ENCODE data around the gene WWC1. TPM values are rescaled to one million over a fixed set of nuclear protein-coding genes. Genes with fewer than 3 reads are reported as not detected.

WWC1 gene
- total RNA-seq, 2 experiments from 2014 or later = 1.0 to 1.3 TPM

DNA sequence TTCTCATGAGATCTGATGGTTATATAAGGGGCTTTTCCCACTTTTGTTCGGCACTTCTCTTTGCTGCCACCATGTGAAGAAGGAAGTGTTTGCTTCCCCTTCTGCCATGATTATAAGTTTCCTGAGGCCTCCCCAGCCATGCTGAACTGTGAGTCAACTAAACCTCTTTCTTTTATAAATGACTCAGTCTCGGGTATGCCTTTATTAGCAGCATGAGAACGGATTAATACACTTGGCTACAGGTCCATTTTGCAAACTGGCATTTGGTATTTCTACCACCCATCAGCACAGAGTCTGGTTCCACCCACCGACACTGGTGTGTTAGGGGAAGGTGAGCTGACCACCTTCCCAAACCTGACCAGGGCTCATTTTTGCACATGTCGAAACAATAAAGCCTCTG lies 146.9 kb downstream of the WWC1 start:
- Histone ChIP-seq H3K27ac (ENCODE audit: low read depth in 1 of 2, low read length in 2 of 2) (no peak overlapping the region), H3K36me3 (ENCODE audit: insufficient read depth, low read length) (no peaks in the 10 kb centered on the region), H3K4me1 (ENCODE audit: insufficient read depth, low read length) (no peaks in the 10 kb centered on the region), H3K9me3 (ENCODE audit: control insufficient read depth in 1 of 2, insufficient read depth in 1 of 2, low read length in 2 of 2) (no peaks in the 10 kb centered on the region), H3K27me3 (ENCODE audit: control insufficient read depth in 1 of 2, insufficient read depth in 2 of 2, low read length in 2 of 2) (no peaks in the 10 kb centered on the region), H3K4me3 (ENCODE audit: low read length) (no peak overlapping the region)
- no peaks in the 10 kb centered on the region for H3K36me3 Mint-ChIP-seq (ENCODE audit: low read depth)
- ChIA-PET POLR2A (no interaction called here), CTCF (no interaction called here)
- H3K9me3 Mint-ChIP-seq = no peaks in the 10 kb centered on the region
- H3K27me3 Mint-ChIP-seq = peaks cover 9% of the 10 kb centered on the region
- no peak for ATAC-seq (ENCODE audit: poor library complexity)
- DNase-seq = no peak
- H3K4me3 Mint-ChIP-seq = no peak overlapping the region
- intact Hi-C loops (cut with DNase I, micrococcal nuclease) = loop anchor here in 1 of 2 experiments (5.0 kb wide), 1 partner anchor 171 kb away; no protein-coding TSS in a partner anchor
- no peaks in the 10 kb centered on the region for H3K4me1 Mint-ChIP-seq (ENCODE audit: low read depth)
- H3K27ac Mint-ChIP-seq = no peak overlapping the region
- TF ChIP-seq, protein P1, sequence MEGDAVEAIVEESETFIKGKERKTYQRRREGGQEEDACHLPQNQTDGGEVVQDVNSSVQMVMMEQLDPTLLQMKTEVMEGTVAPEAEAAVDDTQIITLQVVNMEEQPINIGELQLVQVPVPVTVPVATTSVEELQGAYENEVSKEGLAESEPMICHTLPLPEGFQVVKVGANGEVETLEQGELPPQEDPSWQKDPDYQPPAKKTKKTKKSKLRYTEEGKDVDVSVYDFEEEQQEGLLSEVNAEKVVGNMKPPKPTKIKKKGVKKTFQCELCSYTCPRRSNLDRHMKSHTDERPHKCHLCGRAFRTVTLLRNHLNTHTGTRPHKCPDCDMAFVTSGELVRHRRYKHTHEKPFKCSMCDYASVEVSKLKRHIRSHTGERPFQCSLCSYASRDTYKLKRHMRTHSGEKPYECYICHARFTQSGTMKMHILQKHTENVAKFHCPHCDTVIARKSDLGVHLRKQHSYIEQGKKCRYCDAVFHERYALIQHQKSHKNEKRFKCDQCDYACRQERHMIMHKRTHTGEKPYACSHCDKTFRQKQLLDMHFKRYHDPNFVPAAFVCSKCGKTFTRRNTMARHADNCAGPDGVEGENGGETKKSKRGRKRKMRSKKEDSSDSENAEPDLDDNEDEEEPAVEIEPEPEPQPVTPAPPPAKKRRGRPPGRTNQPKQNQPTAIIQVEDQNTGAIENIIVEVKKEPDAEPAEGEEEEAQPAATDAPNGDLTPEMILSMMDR (IDR thresholded peaks at IDR 0.05) = no peak

DNA sequence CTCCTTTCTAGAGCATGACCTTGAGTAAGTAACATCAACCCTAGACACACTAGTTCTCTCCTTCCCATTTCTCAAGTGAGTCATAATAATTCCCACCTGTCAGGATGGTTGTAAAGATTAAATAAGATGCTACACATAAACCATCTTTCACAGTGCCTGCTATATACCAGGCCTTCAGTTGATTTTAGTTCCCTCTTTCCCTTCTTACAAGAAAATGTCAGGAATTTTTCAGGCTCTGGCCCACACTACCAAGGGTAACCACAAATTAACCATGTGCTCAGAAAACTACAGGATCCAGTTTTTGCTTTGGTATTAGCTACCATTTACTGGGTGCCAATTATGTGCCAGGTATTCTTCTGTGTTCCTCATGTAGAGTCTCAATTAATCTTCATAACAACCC lies 152.1 kb downstream of the WWC1 start:
- no peaks in the 10 kb centered on the region for H3K27me3 Mint-ChIP-seq
- intact Hi-C loops (cut with DNase I, micrococcal nuclease) = no loop called here
- Histone ChIP-seq H3K9me3 (ENCODE audit: control insufficient read depth in 1 of 2, insufficient read depth in 1 of 2, low read length in 2 of 2) (no peaks in the 10 kb centered on the region), H3K27ac (ENCODE audit: low read depth in 1 of 2, low read length in 2 of 2) (no peak overlapping the region), H3K27me3 (ENCODE audit: control insufficient read depth in 1 of 2, insufficient read depth in 2 of 2, low read length in 2 of 2) (no peaks in the 10 kb centered on the region), H3K36me3 (ENCODE audit: insufficient read depth, low read length) (no peaks in the 10 kb centered on the region), H3K4me3 (ENCODE audit: low read length) (no peak overlapping the region), H3K4me1 (ENCODE audit: insufficient read depth, low read length) (no peaks in the 10 kb centered on the region)
- no peaks in the 10 kb centered on the region for H3K4me1 Mint-ChIP-seq (ENCODE audit: low read depth)
- no peak for DNase-seq
- no peak for ATAC-seq (ENCODE audit: poor library complexity)
- no peaks in the 10 kb centered on the region for H3K36me3 Mint-ChIP-seq (ENCODE audit: low read depth)
- ChIA-PET POLR2A (no interaction called here), CTCF (no interaction called here)
- no peak overlapping the region for H3K4me3 Mint-ChIP-seq
- TF ChIP-seq, protein P1 (IDR thresholded peaks at IDR 0.05) = no peak
- no peak overlapping the region for H3K27ac Mint-ChIP-seq
- H3K9me3 Mint-ChIP-seq = no peaks in the 10 kb centered on the region

DNA sequence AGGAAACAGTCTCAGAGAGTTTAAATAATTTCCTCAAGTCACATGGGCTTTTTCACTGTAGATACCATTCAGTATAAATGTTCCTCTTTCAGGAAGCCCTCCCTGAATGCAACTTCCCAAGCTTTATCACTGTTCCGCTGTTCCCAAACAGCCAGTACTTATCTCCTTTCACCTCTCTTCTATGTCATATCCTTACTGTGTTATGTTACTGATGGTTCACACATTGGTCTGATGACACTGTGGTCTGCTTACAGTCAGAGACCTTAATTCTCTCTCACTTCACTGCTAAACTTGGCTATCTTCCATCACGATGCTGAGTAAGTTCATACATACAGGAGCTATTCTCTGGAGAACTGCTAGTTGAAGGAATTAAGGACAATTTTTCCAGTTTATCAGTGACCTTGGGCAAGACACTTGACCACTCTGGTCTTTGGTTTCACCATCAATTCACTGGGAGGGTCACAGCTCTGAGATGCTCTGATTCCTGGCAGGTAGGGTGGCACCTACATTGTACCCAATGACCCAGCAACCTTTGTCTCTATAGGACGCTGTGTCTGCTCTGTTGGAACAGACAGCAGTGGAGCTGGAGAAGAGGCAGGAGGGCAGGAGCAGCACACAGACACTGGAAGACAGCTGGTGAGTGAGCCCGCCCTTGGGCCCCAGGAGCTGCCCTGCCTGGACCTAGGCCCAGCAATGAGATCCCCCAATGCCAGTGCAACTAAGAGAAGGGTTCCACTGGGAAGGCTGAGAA lies 152.7 kb downstream of the WWC1 start:
- TF ChIP-seq, protein P1 (IDR thresholded peaks at IDR 0.05) = no peak
- no peaks in the 10 kb centered on the region for H3K9me3 ChIP-seq (ENCODE audit: control insufficient read depth in 1 of 2, insufficient read depth in 1 of 2, low read length in 2 of 2)
- H3K27me3 Mint-ChIP-seq = no peaks in the 10 kb centered on the region
- intact Hi-C loops (cut with DNase I, micrococcal nuclease) = no loop called here
- DNase-seq = no peak
- no peak for ATAC-seq (ENCODE audit: poor library complexity)
- ChIA-PET CTCF (no interaction called here), POLR2A (no interaction called here)
- H3K9me3 Mint-ChIP-seq = no peaks in the 10 kb centered on the region
- no peak overlapping the region for H3K4me3 Mint-ChIP-seq
- H3K36me3 ChIP-seq (ENCODE audit: insufficient read depth, low read length) = no peaks in the 10 kb centered on the region
- no peaks in the 10 kb centered on the region for H3K36me3 Mint-ChIP-seq (ENCODE audit: low read depth)
- no peaks in the 10 kb centered on the region for H3K4me1 ChIP-seq (ENCODE audit: insufficient read depth, low read length)
- H3K27ac Mint-ChIP-seq = no peak overlapping the region
- no peak overlapping the region for H3K4me3 ChIP-seq (ENCODE audit: low read length)
- no peak overlapping the region for H3K27ac ChIP-seq (ENCODE audit: low read depth in 1 of 2, low read length in 2 of 2)
- no peaks in the 10 kb centered on the region for H3K27me3 ChIP-seq (ENCODE audit: control insufficient read depth in 1 of 2, insufficient read depth in 2 of 2, low read length in 2 of 2)
- H3K4me1 Mint-ChIP-seq (ENCODE audit: low read depth) = no peaks in the 10 kb centered on the region
